GM10847 (cell line): ENCODE data around the gene HGF.

Source experiments
- POLR2A ChIP-seq: IDR thresholded peaks from 2 replicates; pipeline ENCODE4 v1.6.1; 2011; ENCODE audit not compliant: insufficient read length; ENCODE audit errors: extremely low read depth

HGF gene

DNA sequence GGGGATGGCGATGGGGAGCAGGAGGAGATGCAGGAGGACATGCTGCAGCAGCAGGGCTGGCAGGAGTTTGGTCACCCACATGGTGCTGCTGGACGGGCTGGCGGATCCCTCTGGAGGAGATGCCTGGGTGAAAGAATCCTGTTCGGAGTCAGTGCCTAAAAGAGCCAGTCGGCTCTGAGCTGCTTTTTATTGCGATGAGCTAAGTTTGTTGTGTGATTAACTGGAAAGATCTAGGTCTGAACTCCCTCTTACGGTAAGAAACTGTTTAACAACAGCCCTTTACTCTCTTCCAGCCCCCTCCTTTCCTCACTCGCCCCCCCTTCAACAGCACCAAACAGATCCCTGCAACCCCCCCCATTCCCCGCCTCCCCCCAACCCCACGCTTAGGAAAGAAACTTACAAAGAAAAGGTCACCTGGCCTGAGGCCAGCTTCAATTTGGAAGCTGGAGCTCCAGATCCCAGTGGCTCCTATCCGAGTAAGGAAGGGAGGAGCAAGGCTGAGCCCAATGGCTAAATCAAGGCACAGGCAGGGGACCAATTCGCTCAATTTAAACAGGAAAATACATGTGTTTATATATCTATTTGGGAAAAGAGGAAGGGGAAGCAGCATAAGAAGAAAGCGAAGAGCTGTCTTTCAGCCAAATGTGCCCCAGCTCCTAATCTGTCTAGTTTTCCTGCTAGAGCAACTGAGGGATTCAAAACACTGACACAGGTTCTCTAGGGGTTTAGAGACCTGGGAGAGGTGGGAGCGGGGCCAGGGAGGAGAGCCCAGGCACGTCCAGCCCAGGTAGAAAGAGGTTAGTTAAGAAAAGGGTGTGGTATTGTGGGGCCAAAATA lies at the start of gene HGF:
Gene HGF (minus strand): TSS at position 157 of the 837 bp plus-strand sequence. CDS start 76 bp downstream, at position 81.
- no peak for TF ChIP-seq POLR2A

DNA sequence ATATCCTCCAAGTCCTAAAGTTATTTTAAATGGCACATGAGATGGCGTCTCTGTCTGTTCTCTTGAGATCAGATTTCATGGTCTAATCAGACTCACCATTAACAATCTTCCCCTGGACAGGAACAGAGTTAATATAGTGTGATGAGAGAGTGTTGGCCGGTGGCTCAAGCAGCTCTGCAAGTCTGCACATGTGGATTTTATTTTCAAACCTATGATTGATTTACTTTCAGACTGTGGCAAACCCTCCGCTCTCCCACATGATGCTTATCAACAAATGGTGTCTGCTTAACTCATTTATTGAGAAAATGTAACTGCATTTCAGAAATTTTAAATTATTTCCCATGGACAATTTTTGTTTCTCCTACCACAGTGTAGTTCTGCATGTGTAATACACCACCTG lies 46.5 kb upstream of the HGF start:
- no peak for TF ChIP-seq POLR2A

DNA sequence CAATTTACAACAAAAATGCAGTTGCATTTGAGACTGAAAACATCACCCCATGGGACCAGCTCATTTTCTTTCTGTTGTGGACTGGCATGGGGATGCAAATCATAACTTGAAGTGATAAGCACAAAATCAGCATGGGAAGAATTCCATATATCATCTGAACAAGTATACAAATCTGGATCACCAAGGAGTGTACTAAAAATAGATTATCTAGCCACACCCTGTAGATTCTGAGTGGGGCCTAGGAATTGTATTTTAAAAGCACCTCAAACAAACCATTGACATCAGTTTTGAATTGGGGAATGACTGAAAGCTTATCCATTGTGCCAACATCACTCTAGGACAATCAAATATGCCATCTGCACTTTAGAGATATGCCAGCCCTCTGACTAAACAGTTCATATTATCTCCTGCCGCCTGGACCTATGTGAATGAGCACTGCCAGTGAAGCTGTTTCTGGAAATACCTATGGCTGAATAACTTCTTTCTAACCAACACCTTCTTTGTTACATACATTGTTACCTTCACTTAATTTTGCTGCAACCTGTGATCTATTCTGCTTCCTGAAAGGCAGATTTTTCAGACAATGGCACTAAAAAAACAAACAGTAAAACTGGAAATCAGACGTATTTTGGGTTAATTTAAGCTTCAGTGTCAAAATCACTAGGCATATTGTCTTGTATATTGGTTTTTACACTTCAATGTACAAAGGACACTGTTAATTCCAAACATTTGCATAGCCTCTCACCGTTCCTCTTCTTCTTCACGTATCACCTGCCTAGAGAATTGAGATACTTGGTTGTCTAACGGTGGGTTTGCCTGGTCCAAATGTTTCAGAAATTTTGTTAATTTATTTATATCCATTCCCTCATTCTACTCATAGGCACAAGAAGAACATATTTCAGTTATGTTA lies 42.4 kb upstream of the HGF start:
- TF ChIP-seq POLR2A, result no peak

DNA sequence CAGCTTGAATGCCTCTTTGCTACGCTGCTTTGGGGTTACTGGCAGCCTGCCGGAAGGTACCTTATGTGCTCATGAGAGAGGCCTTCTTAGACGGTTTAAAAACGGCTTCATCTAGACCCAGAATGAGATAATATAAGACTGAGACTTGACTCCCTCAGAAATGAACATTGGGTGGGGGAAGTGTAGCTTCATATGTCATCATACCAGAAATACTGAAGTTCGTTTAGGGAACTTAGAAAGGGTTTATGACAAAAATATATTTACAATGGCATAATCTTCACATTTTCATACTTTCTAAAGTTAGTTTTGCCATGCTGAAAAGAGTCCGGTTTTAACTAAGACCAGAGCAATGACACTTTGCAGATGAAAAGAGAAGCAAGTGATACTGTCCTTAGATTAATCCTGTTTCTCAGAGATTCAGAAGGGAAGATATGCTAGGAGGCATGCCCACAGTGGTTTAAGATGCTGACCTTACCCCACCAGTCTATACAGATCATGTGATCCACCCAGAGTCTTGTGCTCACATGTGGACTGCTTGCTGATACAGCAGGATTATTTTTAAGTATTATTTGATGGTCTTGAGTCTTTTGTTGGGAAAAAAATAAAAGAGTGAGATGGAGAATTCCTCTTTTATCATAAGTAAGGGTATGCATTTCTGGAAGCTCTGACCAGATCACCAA lies 40.8 kb upstream of the HGF start:
- TF ChIP-seq POLR2A, result no peak

DNA sequence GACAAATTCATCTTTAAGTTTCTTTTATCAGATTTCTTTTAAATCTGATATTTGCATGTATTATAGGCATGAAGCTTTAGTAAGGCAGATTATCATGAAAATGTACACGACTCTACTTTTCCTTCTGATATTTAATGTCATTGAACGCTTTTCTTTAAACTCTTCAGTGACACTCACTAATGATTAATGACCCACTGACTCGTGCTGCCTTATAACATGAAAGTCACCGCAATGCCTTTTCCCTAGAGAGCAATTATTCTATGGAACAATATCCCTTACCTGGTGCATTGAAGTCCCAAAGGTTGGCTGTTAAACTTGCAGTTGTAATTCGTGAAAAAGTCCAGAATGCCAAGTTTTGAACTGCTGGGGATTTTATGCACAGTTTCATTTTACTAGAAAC lies 33.4 kb upstream of the HGF start:
- no peak for TF ChIP-seq POLR2A

DNA sequence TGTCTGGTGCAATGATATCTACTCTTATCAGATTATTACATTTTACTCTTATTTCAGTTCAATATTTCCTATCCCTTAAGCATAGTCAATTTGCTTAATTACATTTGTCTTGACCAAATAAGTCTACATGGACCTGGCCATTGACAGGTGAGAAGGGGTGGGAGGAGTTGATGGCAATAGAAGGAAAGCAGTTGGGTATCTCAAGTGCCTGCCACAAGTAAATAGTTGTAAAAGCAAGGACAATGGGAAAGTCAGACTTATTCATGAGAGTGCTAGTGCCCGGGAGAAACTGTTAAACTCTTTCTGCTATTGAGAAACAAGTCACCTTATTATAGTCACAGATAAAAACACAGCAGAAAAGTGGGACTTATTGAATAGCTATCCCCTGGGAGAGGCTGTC lies 32.4 kb upstream of the HGF start:
- no peak for TF ChIP-seq POLR2A

DNA sequence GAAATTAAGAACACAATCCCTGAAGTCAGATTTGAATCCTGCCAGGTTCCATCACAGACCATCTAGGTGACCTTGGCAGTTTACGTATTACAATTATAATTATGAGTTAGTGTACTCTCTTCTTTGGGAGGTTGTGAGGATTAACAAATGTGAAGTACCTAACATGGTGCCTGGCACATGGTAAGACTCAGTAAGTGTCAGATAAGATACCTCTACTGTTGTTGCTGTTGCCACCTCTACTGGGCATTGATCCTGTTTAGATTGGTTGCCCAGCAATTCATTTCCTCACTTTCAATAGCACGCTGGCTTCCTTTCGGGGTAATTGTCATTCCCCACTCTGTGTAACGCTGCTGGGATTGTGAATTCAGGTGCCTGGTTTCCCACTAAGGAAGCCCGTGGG lies 31.7 kb upstream of the HGF start:
- no peak for TF ChIP-seq POLR2A

DNA sequence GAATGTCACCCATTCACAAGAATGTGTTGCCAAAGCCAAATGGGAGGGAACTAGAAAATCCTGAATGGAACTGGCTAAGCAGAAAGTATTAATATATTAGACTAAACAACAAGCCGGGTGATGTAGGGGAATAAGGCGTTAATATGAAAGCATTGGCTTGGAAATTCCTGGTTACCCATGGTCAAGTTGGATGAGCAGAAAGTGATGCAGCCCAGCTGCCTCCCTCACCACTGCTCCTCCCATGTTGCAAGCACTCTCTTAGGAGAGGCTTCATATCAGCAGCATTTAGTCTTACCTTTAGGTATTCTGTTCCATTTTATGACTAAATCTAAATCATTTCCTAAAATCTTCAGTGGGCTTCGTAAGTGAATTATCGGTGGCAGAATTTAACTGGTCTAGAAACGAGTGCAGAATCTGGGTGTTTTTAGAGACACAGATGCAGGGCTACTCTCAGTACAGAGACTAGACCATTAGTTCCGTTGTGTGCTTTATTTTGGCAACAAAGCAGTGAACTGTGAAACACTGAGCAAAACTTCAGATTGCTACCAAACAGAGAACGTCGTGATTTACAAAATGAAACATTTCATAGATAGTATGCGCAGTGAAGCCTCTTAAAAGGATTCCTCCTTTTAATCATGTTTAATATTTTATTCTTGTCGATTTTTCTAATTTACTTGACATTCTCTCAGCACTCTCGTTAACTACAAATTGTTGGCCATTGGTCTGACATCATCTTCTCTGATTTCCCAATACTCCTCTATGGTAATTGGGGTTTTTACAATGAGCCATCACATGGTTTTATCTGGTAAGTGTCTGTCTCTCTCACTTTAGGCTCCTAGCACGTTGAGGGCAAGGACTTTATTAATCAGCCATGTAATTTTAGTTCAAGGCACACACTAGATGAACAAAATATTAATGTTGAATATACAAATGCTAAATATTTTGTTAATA lies 22.0 kb upstream of the HGF start:
- no peak for TF ChIP-seq POLR2A

DNA sequence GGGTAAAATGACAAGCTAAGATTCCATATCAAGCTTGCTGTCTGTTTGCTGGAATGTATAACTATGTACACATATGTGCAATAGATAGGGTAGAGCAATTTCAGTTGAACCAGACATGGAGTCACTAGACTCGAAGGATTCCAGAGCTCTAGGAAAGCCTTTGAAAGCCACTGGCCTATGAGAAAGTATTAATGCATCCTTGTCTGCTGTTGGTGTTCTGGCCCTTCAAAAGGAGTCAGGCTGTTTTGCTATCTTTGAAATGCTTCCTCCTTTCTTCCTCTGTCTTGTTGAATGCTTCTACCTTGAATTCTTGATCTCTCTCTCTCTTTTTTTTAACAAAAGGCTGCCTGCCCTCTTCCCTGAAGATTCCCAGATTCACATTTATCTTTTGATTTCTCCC lies 20.8 kb upstream of the HGF start:
- no peak for TF ChIP-seq POLR2A

DNA sequence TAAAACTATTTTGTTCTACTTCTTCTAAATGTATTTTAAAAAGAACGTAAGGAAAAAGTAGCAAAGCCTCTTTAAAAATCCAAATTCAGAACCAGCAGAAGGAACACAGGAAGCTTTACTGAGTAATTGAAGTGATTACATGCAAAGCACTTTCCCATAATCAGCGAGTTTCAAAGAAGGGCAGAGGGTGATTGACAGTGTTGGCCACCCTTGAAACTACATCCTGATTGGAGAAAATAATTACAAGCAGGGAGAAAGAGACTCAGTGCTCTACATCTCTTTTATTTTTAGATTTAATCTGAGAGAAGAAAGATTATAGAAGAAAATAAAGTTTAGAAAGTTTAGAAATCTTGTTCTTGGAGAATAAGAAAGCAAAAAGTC lies 20.3 kb upstream of the HGF start:
- no peak for TF ChIP-seq POLR2A

DNA sequence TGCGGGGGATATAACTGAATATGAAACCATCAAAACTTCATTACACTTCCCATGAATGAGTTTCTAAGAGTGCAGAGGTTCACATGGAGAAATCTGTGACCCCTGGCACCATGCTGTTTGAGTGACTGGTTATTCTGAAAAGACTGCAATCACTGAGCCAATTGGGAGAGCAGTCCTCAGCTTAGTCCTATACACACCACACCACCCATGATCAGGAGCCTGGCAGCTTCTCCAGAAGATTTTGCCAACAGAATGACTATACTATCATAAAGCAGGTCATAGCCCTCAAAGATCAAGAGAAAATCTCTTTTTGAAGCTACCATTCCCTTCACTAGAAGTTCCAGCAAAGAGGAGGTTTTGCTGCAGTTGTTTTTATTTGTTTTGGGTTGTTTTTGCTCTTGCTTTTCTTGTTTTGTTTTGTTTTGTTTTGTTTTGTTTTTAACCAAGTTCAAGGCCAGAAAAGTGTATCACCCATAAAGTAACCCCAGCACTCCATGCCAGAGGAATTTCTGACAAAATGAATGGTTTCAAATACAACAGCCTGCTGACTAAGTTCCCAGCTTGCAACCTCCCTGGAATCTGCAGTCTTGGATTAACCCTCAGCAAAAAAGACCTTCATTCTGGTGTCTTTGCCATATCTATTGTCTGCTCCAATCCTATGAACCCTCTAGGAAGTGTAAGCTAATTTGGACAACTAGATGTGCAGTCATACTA lies 19.7 kb upstream of the HGF start:
- no peak for TF ChIP-seq POLR2A

DNA sequence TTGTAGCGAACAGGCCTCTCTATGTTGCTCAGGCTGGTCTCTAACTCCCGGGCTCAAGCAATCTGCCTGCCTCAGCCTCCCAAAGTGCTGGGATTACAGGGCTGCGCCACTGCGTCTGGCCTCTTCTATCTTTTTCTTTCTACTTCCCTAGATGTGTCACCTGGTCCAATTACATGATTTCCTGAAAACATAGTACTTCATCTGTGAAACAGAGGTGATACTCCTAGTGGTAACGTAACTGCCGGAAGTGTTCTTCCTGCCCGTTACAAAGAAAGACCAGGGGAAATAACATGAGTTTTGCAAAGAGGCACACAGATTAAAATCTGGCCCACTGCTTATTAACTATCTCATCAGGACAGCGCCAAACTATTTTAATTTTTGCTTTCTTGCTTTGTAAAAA lies 18.4 kb upstream of the HGF start:
- TF ChIP-seq POLR2A, result no peak

DNA sequence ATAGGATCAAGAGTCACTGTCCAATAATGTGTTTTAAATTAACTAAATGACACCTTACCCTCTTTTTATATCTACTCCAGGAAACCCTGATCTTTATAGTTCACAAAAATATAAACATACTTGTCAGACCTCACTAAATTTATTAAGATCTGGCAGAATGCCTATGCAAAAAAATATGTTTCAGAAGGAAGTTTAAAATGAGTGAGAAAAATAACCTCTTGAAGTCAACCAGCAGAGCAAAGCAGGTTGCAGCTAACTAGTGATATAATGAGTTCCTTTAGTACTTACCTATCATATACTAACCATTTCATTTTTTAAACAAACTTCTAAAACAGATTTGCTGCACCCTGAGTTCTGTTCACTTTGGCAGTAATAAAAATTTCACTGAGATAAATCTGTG lies 14.0 kb upstream of the HGF start:
- no peak for TF ChIP-seq POLR2A
